ENCODE results near the gene ANAPC16.
"Not testable (repeated sequence)": the region's sequence is repeated elsewhere in the genome, so short reads cannot be mapped to it uniquely, and the experiment has no call there.

ANAPC16 gene

DNA sequence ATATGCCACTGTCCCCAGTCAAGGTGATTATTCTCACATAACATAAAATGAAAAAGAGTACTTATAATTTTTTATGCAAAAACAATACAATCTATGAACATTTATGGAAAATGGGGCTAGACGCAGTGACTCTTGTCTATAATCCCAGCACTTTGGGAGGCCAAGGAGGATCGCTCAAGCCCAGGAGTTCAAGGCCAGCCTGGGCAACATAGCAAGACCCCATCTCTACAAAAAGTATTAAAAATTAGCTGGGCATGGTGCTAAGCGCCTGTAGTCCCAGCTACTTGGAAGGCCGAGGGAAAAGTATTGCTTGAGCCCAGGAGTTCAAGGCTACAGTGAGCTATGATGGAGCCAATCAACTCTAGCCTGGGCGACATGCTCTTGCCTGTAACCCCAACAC is 14.5 kb upstream of the ANAPC16 start:
- no peak for ATAC-seq
- TF ChIP-seq PPARA (CRISPR knock-in tag; IDR thresholded peaks at IDR 0.05; ENCODE audit: borderline replicate concordance), result no peak

DNA sequence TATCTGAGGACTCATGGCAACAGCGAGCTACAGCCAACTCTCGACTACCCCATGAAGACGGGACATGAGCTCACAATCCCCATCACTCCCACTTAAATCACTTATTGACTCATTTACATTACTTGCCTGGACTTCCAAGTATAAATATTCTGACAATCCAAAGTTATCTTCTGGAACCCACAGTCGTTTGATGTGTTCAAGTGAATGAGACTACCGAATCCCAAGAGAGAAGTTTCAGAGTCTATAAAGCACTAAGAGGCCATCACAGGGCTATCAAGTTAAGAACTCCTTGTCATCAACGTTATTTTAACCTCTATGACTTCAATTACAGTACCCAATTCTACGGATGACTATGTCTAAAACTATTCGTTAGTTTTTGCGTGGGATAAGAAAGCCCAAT is 11.5 kb upstream of the ANAPC16 start:
- no peak for ATAC-seq
- no peak for TF ChIP-seq CSDC2 (CRISPR knock-in tag; IDR thresholded peaks at IDR 0.05)
- TF ChIP-seq TOX (CRISPR knock-in tag; IDR thresholded peaks at IDR 0.05; ENCODE audit: borderline replicate concordance), result no peak
- TF ChIP-seq, protein P1, sequence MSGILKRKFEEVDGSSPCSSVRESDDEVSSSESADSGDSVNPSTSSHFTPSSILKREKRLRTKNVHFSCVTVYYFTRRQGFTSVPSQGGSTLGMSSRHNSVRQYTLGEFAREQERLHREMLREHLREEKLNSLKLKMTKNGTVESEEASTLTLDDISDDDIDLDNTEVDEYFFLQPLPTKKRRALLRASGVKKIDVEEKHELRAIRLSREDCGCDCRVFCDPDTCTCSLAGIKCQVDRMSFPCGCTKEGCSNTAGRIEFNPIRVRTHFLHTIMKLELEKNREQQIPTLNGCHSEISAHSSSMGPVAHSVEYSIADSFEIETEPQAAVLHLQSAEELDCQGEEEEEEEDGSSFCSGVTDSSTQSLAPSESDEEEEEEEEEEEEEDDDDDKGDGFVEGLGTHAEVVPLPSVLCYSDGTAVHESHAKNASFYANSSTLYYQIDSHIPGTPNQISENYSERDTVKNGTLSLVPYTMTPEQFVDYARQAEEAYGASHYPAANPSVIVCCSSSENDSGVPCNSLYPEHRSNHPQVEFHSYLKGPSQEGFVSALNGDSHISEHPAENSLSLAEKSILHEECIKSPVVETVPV (CRISPR knock-in tag; IDR thresholded peaks at IDR 0.05), result 0 out of 2 replicates have a peak, but pooled peaks have one; percentile 21
- TF ChIP-seq ISL1 (CRISPR knock-in tag; IDR thresholded peaks at IDR 0.05), result peak; percentile 81
- TF ChIP-seq, protein P2, sequence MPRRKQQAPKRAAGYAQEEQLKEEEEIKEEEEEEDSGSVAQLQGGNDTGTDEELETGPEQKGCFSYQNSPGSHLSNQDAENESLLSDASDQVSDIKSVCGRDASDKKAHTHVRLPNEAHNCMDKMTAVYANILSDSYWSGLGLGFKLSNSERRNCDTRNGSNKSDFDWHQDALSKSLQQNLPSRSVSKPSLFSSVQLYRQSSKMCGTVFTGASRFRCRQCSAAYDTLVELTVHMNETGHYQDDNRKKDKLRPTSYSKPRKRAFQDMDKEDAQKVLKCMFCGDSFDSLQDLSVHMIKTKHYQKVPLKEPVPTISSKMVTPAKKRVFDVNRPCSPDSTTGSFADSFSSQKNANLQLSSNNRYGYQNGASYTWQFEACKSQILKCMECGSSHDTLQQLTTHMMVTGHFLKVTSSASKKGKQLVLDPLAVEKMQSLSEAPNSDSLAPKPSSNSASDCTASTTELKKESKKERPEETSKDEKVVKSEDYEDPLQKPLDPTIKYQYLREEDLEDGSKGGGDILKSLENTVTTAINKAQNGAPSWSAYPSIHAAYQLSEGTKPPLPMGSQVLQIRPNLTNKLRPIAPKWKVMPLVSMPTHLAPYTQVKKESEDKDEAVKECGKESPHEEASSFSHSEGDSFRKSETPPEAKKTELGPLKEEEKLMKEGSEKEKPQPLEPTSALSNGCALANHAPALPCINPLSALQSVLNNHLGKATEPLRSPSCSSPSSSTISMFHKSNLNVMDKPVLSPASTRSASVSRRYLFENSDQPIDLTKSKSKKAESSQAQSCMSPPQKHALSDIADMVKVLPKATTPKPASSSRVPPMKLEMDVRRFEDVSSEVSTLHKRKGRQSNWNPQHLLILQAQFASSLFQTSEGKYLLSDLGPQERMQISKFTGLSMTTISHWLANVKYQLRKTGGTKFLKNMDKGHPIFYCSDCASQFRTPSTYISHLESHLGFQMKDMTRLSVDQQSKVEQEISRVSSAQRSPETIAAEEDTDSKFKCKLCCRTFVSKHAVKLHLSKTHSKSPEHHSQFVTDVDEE (CRISPR knock-in tag; IDR thresholded peaks at IDR 0.05), result no peak
- no peak for TF ChIP-seq TCF4 (CRISPR knock-in tag; IDR thresholded peaks at IDR 0.05; ENCODE audit: borderline replicate concordance)

- no peak for ATAC-seq
- TF ChIP-seq ZFP30 (CRISPR knock-in tag; IDR thresholded peaks at IDR 0.05) (no peak), ARNTL (CRISPR knock-in tag; IDR thresholded peaks at IDR 0.05; ENCODE audit: borderline replicate concordance, low read depth) (no peak), ESRRG (CRISPR knock-in tag; IDR thresholded peaks at IDR 0.05) (no peak), GLIS3 (CRISPR knock-in tag; IDR thresholded peaks at IDR 0.05) (no peak), BACH2 (CRISPR knock-in tag; IDR thresholded peaks at IDR 0.05; ENCODE audit: borderline replicate concordance) (no peak), TOX (CRISPR knock-in tag; IDR thresholded peaks at IDR 0.05; ENCODE audit: borderline replicate concordance) (no peak), CSDC2 (CRISPR knock-in tag; IDR thresholded peaks at IDR 0.05) (no peak), SNAI2 (CRISPR knock-in tag; IDR thresholded peaks at IDR 0.05) (no peak), ZC3H10 (CRISPR knock-in tag; IDR thresholded peaks at IDR 0.05) (no peak)
- TF ChIP-seq, protein P3, sequence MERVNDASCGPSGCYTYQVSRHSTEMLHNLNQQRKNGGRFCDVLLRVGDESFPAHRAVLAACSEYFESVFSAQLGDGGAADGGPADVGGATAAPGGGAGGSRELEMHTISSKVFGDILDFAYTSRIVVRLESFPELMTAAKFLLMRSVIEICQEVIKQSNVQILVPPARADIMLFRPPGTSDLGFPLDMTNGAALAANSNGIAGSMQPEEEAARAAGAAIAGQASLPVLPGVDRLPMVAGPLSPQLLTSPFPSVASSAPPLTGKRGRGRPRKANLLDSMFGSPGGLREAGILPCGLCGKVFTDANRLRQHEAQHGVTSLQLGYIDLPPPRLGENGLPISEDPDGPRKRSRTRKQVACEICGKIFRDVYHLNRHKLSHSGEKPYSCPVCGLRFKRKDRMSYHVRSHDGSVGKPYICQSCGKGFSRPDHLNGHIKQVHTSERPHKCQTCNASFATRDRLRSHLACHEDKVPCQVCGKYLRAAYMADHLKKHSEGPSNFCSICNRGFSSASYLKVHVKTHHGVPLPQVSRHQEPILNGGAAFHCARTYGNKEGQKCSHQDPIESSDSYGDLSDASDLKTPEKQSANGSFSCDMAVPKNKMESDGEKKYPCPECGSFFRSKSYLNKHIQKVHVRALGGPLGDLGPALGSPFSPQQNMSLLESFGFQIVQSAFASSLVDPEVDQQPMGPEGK (CRISPR knock-in tag; IDR thresholded peaks at IDR 0.05; ENCODE audit: borderline replicate concordance), result no peak
- TF ChIP-seq, protein P1 (CRISPR knock-in tag; IDR thresholded peaks at IDR 0.05), result no peak
Measured at GRCh38 chr10:72204724-72205123, 11.1 kb upstream of the ANAPC16 start.

DNA sequence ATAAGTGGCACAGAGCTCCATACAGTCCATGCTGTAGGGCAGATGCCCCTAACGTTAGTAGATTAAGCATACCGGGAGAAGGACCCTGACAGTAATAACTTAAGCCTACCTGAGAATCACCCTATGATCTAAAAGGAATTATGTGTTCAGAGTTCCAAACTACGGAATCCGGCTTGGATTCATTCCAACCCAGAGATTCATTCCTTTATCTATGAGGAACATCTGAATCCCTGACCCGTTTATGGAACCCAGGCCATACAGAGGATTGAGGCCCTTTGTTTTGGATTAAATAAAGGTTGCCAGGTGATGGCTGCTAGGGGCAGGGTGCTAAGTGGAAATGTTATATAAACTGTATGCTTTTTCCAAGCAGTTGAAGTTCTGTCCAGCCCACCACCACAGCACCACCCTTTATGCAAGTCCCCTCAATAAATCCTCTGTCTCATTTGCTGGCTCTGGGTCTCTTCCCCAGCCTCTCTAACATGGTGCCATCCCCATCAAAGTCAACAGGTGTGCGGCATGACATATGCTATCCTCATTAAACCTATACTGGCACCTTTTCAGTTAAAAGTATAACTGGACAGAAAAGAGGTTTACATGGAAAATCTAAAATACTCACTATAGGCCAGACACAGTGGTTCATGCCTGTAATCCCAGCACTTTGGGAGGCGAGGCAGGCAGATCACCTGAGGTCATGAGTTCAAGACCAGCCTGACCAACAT is 9.1 kb upstream of the ANAPC16 start:
- no peak for ATAC-seq
- no peak for TF ChIP-seq OSR1 (CRISPR knock-in tag; IDR thresholded peaks at IDR 0.05)
- TF ChIP-seq ZNF565 (CRISPR knock-in tag; conservative IDR thresholded peaks at IDR 0.05; ENCODE audit: low read depth), result no peak
- TF ChIP-seq PPARA (CRISPR knock-in tag; IDR thresholded peaks at IDR 0.05; ENCODE audit: borderline replicate concordance), result no peak
- TF ChIP-seq ZNF8 (CRISPR knock-in tag; IDR thresholded peaks at IDR 0.05), result no peak
- no peak for TF ChIP-seq GLIS3 (CRISPR knock-in tag; IDR thresholded peaks at IDR 0.05)
- no peak for TF ChIP-seq ESRRG (CRISPR knock-in tag; IDR thresholded peaks at IDR 0.05)
- TF ChIP-seq ISL1 (CRISPR knock-in tag; IDR thresholded peaks at IDR 0.05), result no peak
- no peak for TF ChIP-seq BACH2 (CRISPR knock-in tag; IDR thresholded peaks at IDR 0.05; ENCODE audit: borderline replicate concordance)
- no peak for TF ChIP-seq ARNTL (CRISPR knock-in tag; IDR thresholded peaks at IDR 0.05; ENCODE audit: borderline replicate concordance, low read depth)
- TF ChIP-seq RARB (CRISPR knock-in tag; IDR thresholded peaks at IDR 0.05), result no peak
- no peak for TF ChIP-seq TCF4 (CRISPR knock-in tag; IDR thresholded peaks at IDR 0.05; ENCODE audit: borderline replicate concordance)
- TF ChIP-seq ZFP30 (CRISPR knock-in tag; IDR thresholded peaks at IDR 0.05), result no peak
- TF ChIP-seq, protein P4, sequence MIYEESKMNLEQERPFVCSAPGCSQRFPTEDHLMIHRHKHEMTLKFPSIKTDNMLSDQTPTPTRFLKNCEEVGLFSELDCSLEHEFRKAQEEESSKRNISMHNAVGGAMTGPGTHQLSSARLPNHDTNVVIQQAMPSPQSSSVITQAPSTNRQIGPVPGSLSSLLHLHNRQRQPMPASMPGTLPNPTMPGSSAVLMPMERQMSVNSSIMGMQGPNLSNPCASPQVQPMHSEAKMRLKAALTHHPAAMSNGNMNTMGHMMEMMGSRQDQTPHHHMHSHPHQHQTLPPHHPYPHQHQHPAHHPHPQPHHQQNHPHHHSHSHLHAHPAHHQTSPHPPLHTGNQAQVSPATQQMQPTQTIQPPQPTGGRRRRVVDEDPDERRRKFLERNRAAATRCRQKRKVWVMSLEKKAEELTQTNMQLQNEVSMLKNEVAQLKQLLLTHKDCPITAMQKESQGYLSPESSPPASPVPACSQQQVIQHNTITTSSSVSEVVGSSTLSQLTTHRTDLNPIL (CRISPR knock-in tag; IDR thresholded peaks at IDR 0.05; ENCODE audit: low read depth), result no peak
- no peak for TF ChIP-seq ZNF70 (CRISPR knock-in tag; IDR thresholded peaks at IDR 0.05)
- no peak for TF ChIP-seq POU6F1 (CRISPR knock-in tag; IDR thresholded peaks at IDR 0.05; ENCODE audit: borderline replicate concordance, low read depth)
- no peak for TF ChIP-seq ZC3H10 (CRISPR knock-in tag; IDR thresholded peaks at IDR 0.05)

GRCh38 chr10:72208526-72208925 is 7.3 kb upstream of the ANAPC16 start:
- not testable (repeated sequence) for ATAC-seq

DNA sequence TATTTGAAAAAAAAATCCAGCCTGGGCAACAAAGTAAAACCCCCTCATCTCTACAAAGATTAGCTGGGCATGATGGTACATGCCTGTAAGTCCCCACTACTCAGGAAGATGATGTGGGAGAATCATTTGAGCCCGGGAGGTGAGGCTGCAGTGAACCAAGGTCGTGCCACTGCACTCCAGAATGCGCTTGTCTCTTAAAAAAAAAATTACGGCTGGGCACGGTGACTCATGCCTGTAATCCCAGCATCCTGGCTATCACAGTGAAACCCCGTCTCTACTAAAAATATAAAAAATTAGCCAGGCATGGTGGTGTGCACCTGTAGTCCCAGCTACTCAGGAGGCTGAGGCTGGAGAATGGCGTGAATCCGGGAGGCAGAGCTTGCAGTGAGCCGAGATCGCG is 4.4 kb upstream of the ANAPC16 start:
- ATAC-seq, result peak; percentile 58

Data from SK-N-SH treated with all-trans-retinoic acid at 6 μM for 48 hours (cell line).